Measurements from ENCODE around the gene WBP2.

Gene WBP2

GRCh38 chr17:75824050-75824552 lies 31.0 kb downstream of the WBP2 start:
- Mint-ChIP-seq H3K36me3 (ENCODE audit: low read depth) (peaks cover 15% of the 10 kb centered on the region), H3K4me3 (no peak overlapping the region), H3K4me1 (peaks cover 18% of the 10 kb centered on the region), H3K27ac (no peak overlapping the region), H3K27me3 (ENCODE audit: low read depth, poor library complexity) (no peaks in the 10 kb centered on the region), H3K9me3 (no peaks in the 10 kb centered on the region)
- no peak for TF ChIP-seq CTCF (IDR thresholded peaks at IDR 0.05)
- no peak for DNase-seq

GRCh38 chr17:75823257-75824041 lies 31.7 kb downstream of the WBP2 start:
- peaks cover 17% of the 10 kb centered on the region for H3K4me1 Mint-ChIP-seq
- no peaks in the 10 kb centered on the region for H3K9me3 Mint-ChIP-seq
- H3K36me3 Mint-ChIP-seq (ENCODE audit: low read depth): peaks cover 21% of the 10 kb centered on the region
- H3K4me3 Mint-ChIP-seq: no peak overlapping the region
- DNase-seq: no peak
- no peak for TF ChIP-seq CTCF (IDR thresholded peaks at IDR 0.05)
- no peak overlapping the region for H3K27ac Mint-ChIP-seq
- no peaks in the 10 kb centered on the region for H3K27me3 Mint-ChIP-seq (ENCODE audit: low read depth, poor library complexity)

- Mint-ChIP-seq H3K4me1 (peaks cover 10% of the 10 kb centered on the region), H3K36me3 (ENCODE audit: low read depth) (peaks cover 23% of the 10 kb centered on the region), H3K9me3 (no peaks in the 10 kb centered on the region), H3K27ac (no peak overlapping the region), H3K4me3 (no peak overlapping the region), H3K27me3 (ENCODE audit: low read depth, poor library complexity) (no peaks in the 10 kb centered on the region)
- no peak for TF ChIP-seq CTCF (IDR thresholded peaks at IDR 0.05)
- no peak for DNase-seq
Measured at GRCh38 chr17:75822800-75823166, 32.4 kb downstream of the WBP2 start.

GRCh38 chr17:75822119-75822799 lies 32.9 kb downstream of the WBP2 start:
- peaks cover 23% of the 10 kb centered on the region for H3K36me3 Mint-ChIP-seq (ENCODE audit: low read depth)
- H3K4me3 Mint-ChIP-seq: no peak overlapping the region
- H3K27me3 Mint-ChIP-seq (ENCODE audit: low read depth, poor library complexity): no peaks in the 10 kb centered on the region
- peaks cover 5% of the 10 kb centered on the region for H3K4me1 Mint-ChIP-seq
- TF ChIP-seq CTCF (IDR thresholded peaks at IDR 0.05): no peak
- H3K27ac Mint-ChIP-seq: no peak overlapping the region
- DNase-seq: no peak
- no peaks in the 10 kb centered on the region for H3K9me3 Mint-ChIP-seq

GRCh38 chr17:75821552-75821951 lies 33.6 kb downstream of the WBP2 start:
- DNase-seq: no peak
- Mint-ChIP-seq H3K36me3 (ENCODE audit: low read depth) (peaks cover 23% of the 10 kb centered on the region), H3K4me1 (no peaks in the 10 kb centered on the region), H3K27me3 (ENCODE audit: low read depth, poor library complexity) (no peaks in the 10 kb centered on the region), H3K27ac (no peak overlapping the region), H3K4me3 (no peak overlapping the region), H3K9me3 (no peaks in the 10 kb centered on the region)
- no peak for TF ChIP-seq CTCF (IDR thresholded peaks at IDR 0.05)

Data from nephron progenitor cell (in vitro differentiated cells).